ENCODE data around the gene KCNK18. TPM values are rescaled to one million over a fixed set of nuclear protein-coding genes. Genes with fewer than 3 reads are reported as not detected.

The KCNK18 gene
- total RNA-seq, 1 experiment from 2014 or later = not detected

DNA sequence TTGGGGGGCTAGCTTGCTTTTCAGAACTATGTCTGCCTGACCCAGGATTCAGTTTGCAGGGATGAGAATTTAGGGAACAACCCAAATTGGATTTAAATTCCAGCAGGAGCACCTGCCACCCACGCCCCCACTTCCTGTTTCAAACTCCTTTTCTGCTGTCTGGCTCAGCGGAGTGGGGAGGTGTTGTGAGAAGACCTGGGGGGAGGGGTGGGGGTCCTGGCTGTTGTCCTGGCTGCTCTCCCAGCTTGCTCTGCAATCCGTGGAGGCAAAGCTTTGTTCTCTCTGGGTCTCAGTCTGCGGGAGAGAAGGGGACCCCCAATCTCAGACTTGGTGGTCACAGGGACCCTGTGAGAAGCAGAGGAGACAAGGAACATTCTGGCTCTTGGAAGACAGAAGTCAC is 799 bp downstream of the KCNK18 start:
- ChIA-PET CTCF (no interaction called here), POLR2A (ENCODE audit: unreplicated experiment) (no interaction called here)
- intact Hi-C loops (cut with micrococcal nuclease; ENCODE audit: unreplicated experiment) = no loop called here
- no peak overlapping the region for H3K4me3 ChIP-seq
- no peaks in the 10 kb centered on the region for H4K20me1 ChIP-seq (ENCODE audit: insufficient read depth)
- BruUV-seq (replicated peaks) = no TSS peak
- H3K27me3 ChIP-seq (ENCODE audit: insufficient read depth, low read depth) = no peaks in the 10 kb centered on the region
- H3K27ac ChIP-seq = no peak overlapping the region
- no peak for DNase-seq
- H3K36me3 ChIP-seq (ENCODE audit: low read depth) = no peaks in the 10 kb centered on the region
- H3K79me2 ChIP-seq (ENCODE audit: low read depth) = no peaks in the 10 kb centered on the region
- no peaks in the 10 kb centered on the region for H3K4me1 ChIP-seq (replicated peaks; ENCODE audit: insufficient read depth)
- H3K9me3 ChIP-seq (ENCODE audit: insufficient read depth, low read depth) = no peaks in the 10 kb centered on the region
- H3K9me2 ChIP-seq (ENCODE audit: insufficient read depth) = no peaks in the 10 kb centered on the region
- H2AFZ ChIP-seq = no peak overlapping the region
- no peak overlapping the region for H3K4me2 ChIP-seq
- TF ChIP-seq EZH2 (IDR thresholded peaks at IDR 0.05; ENCODE audit: low read depth) = no peak
- TF ChIP-seq, protein P1, sequence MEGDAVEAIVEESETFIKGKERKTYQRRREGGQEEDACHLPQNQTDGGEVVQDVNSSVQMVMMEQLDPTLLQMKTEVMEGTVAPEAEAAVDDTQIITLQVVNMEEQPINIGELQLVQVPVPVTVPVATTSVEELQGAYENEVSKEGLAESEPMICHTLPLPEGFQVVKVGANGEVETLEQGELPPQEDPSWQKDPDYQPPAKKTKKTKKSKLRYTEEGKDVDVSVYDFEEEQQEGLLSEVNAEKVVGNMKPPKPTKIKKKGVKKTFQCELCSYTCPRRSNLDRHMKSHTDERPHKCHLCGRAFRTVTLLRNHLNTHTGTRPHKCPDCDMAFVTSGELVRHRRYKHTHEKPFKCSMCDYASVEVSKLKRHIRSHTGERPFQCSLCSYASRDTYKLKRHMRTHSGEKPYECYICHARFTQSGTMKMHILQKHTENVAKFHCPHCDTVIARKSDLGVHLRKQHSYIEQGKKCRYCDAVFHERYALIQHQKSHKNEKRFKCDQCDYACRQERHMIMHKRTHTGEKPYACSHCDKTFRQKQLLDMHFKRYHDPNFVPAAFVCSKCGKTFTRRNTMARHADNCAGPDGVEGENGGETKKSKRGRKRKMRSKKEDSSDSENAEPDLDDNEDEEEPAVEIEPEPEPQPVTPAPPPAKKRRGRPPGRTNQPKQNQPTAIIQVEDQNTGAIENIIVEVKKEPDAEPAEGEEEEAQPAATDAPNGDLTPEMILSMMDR (conservative IDR thresholded peaks at IDR 0.05) = no peak
- no peaks in the 10 kb centered on the region for H3F3A ChIP-seq (ENCODE audit: insufficient read depth, low read depth)

DNA sequence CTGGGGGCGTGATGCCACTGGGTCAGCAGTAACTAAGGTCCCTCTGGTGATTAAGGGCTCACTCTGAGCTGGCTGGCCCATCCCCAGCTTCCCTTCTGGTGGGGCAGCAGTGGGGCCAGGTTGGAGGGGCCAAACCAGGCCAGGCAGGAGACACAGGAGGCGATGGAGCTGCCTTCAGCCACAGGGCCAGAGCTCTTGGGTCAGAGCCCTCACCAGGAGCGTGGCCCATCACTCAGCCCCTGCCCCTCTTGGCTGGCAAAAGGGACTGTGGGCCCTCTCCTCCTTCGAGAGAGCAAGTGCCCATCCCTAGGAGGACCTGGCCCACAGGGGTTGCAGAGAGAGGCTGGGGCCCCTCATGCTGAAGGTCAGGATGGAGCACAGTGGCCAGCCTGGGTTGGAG is 4.5 kb downstream of the KCNK18 start:
- peaks cover 5% of the 10 kb centered on the region for H3K27me3 ChIP-seq (ENCODE audit: insufficient read depth, low read depth)
- H3K36me3 ChIP-seq (ENCODE audit: low read depth) = no peaks in the 10 kb centered on the region
- no peak overlapping the region for H3K4me2 ChIP-seq
- H3K9me3 ChIP-seq (ENCODE audit: insufficient read depth, low read depth) = no peaks in the 10 kb centered on the region
- no peak overlapping the region for H2AFZ ChIP-seq
- H3F3A ChIP-seq (ENCODE audit: insufficient read depth, low read depth) = no peaks in the 10 kb centered on the region
- H3K9me2 ChIP-seq (ENCODE audit: insufficient read depth) = no peaks in the 10 kb centered on the region
- POLR2A ChIA-PET (ENCODE audit: unreplicated experiment) = no interaction called here
- BruUV-seq (replicated peaks) = no TSS peak
- CTCF ChIA-PET = no interaction called here
- no peaks in the 10 kb centered on the region for H3K79me2 ChIP-seq (ENCODE audit: low read depth)
- H3K4me1 ChIP-seq (replicated peaks; ENCODE audit: insufficient read depth) = no peaks in the 10 kb centered on the region
- no peak overlapping the region for H3K4me3 ChIP-seq
- H4K20me1 ChIP-seq (ENCODE audit: insufficient read depth) = no peaks in the 10 kb centered on the region
- intact Hi-C loops (cut with micrococcal nuclease; ENCODE audit: unreplicated experiment) = no loop called here
- H3K27ac ChIP-seq = no peak overlapping the region
- TF ChIP-seq, protein P1 (conservative IDR thresholded peaks at IDR 0.05) = no peak
- TF ChIP-seq EZH2 (IDR thresholded peaks at IDR 0.05; ENCODE audit: low read depth) = no peak
- no peak for DNase-seq

DNA sequence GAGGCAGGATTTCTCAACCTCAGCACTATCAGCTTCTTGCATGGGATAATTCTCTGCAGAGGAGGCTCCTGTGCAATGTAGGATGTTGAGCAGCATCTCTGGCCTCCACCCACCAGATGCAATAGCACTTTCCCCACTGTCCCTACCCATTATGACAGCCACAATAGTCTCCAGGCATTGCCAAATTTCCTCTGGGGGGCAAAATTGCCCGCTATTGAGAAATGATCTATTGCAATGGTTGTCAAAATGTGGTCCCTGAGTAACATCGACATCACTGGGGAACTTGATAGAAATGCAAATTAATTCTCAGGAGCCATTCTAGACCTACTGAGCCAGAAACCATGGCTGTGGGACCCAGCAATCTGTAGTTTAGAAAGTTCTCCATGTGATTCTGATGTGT is 7.0 kb downstream of the KCNK18 start:
- H3K36me3 ChIP-seq (ENCODE audit: low read depth) = no peaks in the 10 kb centered on the region
- DNase-seq = no peak
- H3K4me1 ChIP-seq (replicated peaks; ENCODE audit: insufficient read depth) = no peaks in the 10 kb centered on the region
- POLR2A ChIA-PET (ENCODE audit: unreplicated experiment) = no interaction called here
- peaks cover 10% of the 10 kb centered on the region for H3K27me3 ChIP-seq (ENCODE audit: insufficient read depth, low read depth)
- no peak for TF ChIP-seq EZH2 (IDR thresholded peaks at IDR 0.05; ENCODE audit: low read depth)
- TF ChIP-seq, protein P1 (conservative IDR thresholded peaks at IDR 0.05) = no peak
- H2AFZ ChIP-seq = no peak overlapping the region
- no TSS peak for BruUV-seq (replicated peaks)
- intact Hi-C loops (cut with micrococcal nuclease; ENCODE audit: unreplicated experiment) = no loop called here
- H3K4me2 ChIP-seq = no peak overlapping the region
- no peaks in the 10 kb centered on the region for H3F3A ChIP-seq (ENCODE audit: insufficient read depth, low read depth)
- no peak overlapping the region for H3K4me3 ChIP-seq
- H3K9me3 ChIP-seq (ENCODE audit: insufficient read depth, low read depth) = no peaks in the 10 kb centered on the region
- H3K27ac ChIP-seq = no peak overlapping the region
- H3K9me2 ChIP-seq (ENCODE audit: insufficient read depth) = no peaks in the 10 kb centered on the region
- no peaks in the 10 kb centered on the region for H4K20me1 ChIP-seq (ENCODE audit: insufficient read depth)
- CTCF ChIA-PET = no interaction called here
- no peaks in the 10 kb centered on the region for H3K79me2 ChIP-seq (ENCODE audit: low read depth)
